Chondrocyte (in vitro differentiated cells): ENCODE results near the gene GNA12. TPM values are rescaled to one million over a fixed set of nuclear protein-coding genes. Genes with fewer than 3 reads are reported as not detected.
A peak's percentile ranks its signal among the peaks of the same experiment; 100 is the strongest.

Experiments used
- DNase-seq: peaks from one replicate; pipeline ENCODE4 v3.0.0; 2021; ENCODE audit warnings: mixed read lengths, low spot score
- H3K27ac Mint-ChIP-seq: one replicate; pipeline ENCODE4 v1.8.0; 2021; ENCODE audit warnings: mild to moderate bottlenecking, moderate library complexity, mixed read lengths; ENCODE audit not compliant: unreplicated experiment
- H3K27me3 Mint-ChIP-seq: 2 replicates; pipeline ENCODE4 v1.8.0; 2021; ENCODE audit warnings: low read depth, mixed read lengths
- H3K36me3 Mint-ChIP-seq: 2 replicates; pipeline ENCODE4 v1.8.0; 2021; ENCODE audit warnings: low read depth, mixed read lengths
- H3K4me1 Mint-ChIP-seq: 2 replicates; pipeline ENCODE4 v1.8.0; 2021; ENCODE audit warnings: low read depth, mild to moderate bottlenecking, mixed read lengths
- H3K4me3 Mint-ChIP-seq: one replicate; pipeline ENCODE4 v1.8.0; 2021; ENCODE audit warnings: mild to moderate bottlenecking, moderate library complexity, mixed read lengths; ENCODE audit not compliant: unreplicated experiment
- H3K9me3 Mint-ChIP-seq: 2 replicates; pipeline ENCODE4 v1.8.0; 2021; ENCODE audit warnings: low read depth, mixed read lengths
- CTCF ChIP-seq: fragments of 200-600 bp; sonication (generic); IDR thresholded peaks from 2 replicates; pipeline ENCODE4 v1.5.0; 2021; ENCODE audit warnings: antibody characterized with exemption, mild to moderate bottlenecking, moderate library complexity
- total RNA-seq: library from RNA; stranded (reverse); gene quantifications from 3 replicates; pipeline ENCODE4 v1.2.1, GENCODE V29; 2021

Gene GNA12
- total RNA-seq, 1 donor from 2014 or later: 111 TPM

DNA sequence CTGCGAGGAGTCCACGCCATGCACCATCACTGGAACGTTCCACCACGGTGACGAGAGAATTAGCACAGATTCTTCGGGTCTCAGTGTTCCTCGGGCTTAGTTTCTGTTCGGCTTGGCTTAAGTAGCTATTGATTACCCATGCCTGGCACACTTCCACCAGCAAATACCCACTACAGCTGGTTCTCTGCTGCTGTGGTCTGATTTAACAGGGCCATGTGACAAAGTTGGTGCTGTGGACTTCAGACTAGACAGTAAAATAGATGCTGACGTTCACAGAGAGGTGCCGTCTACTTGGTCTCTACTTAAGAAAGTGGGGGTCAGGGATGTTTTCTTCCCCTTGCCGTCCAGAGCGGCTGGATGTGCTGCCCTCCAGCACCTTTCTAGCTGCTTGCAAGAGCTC is 11.6 kb downstream of the GNA12 start:
- no peak for TF ChIP-seq CTCF
- Mint-ChIP-seq H3K9me3 (no peaks in the 10 kb centered on the region), H3K27ac (no peak overlapping the region)

DNA sequence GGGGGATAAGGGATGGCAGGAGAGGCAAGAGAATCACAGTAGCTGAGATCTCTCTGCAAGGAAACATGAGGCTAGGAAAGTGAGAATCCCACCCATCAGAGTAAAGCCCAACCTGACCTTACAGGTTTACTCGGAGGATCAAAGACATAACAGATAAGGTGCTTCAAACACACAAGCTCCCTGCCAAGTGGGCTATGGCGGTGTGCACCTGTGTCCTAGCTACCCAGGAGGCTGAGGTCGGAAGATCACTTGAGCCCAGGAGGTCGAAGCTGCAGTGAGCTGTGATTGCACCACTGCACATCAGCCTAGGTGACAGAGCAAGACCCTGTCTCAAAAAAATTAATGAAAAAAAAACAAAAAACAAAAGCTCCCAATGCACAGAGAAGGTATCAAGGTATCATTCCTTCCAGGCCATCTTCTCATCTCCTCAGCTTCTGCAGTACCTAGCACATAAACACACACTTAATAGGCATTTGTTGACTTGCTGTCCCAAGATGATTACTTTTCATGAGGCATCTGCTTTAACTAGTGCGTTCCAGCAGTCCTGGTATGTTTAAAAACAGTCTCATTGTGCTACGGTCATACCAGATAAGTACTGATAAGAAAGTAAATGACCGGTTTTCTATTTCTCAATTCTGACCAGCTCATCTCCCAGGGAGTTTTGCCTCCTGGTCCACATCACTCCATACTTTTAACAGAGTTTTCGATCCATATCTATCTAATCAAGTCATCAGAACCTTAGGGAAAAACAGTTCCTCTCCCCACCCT is 13.3 kb downstream of the GNA12 start:
- Mint-ChIP-seq H3K36me3 (peaks cover 5% of the 10 kb centered on the region), H3K27me3 (no peaks in the 10 kb centered on the region), H3K4me1 (peaks cover 57% of the 10 kb centered on the region), H3K4me3 (no peak overlapping the region), H3K27ac (no peak overlapping the region), H3K9me3 (no peaks in the 10 kb centered on the region)
- TF ChIP-seq CTCF: no peak
- DNase-seq: no peak

More for the DNA sequence above, 11.6 kb downstream of the GNA12 start:
- H3K36me3 Mint-ChIP-seq: peaks cover 5% of the 10 kb centered on the region
- H3K4me3 Mint-ChIP-seq: no peak overlapping the region
- peaks cover 57% of the 10 kb centered on the region for H3K4me1 Mint-ChIP-seq
- no peaks in the 10 kb centered on the region for H3K27me3 Mint-ChIP-seq
- DNase-seq: no peak

DNA sequence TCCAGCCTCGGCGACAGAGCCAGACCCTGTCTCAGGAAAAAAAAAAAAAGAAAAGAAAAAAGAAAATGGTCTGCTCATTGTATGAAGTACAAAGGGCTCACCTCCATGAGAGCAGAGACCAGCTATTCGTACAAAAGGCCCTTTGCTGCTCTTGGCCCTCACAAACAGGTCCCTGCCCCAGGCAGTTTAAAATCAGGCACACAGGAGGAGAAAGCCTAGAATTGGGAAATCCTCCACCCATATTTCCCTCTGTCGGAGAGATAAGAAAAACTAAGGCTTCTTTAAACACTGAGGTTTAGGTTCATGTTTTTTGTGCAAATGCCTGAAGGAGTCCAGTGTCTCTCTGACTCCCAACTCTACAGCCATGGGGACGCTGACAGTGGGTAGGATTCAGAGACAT is 15.1 kb downstream of the GNA12 start:
- Mint-ChIP-seq H3K27ac (peak overlapping the region; percentile 29), H3K9me3 (no peaks in the 10 kb centered on the region), H3K27me3 (no peaks in the 10 kb centered on the region), H3K4me1 (peaks cover 66% of the 10 kb centered on the region), H3K4me3 (no peak overlapping the region), H3K36me3 (peaks cover 2% of the 10 kb centered on the region)
- DNase-seq: no peak
- TF ChIP-seq CTCF: no peak

- no peak overlapping the region for H3K4me3 Mint-ChIP-seq
These were observed 17.3 kb downstream of the GNA12 start for GRCh38 chr7:2826771-2827170.

More at GRCh38 chr7:2826771-2827170, 17.3 kb downstream of the GNA12 start:
- H3K4me1 Mint-ChIP-seq: peaks cover 78% of the 10 kb centered on the region
- TF ChIP-seq CTCF: no peak
- H3K36me3 Mint-ChIP-seq: no peaks in the 10 kb centered on the region
- H3K27me3 Mint-ChIP-seq: no peaks in the 10 kb centered on the region
- no peaks in the 10 kb centered on the region for H3K9me3 Mint-ChIP-seq
- peak overlapping the region; percentile 66 for H3K27ac Mint-ChIP-seq
- no peak for DNase-seq
